HG03442 (cell line): Measurements from ENCODE around the gene TLX3.

Source experiments
- ATAC-seq: cut with Tn5 transposase; IDR thresholded peaks from one replicate; pipeline ENCODE4 v1.9.1; 2021; ENCODE audit warnings: mild to moderate bottlenecking, moderate library complexity; ENCODE audit not compliant: unreplicated experiment

Gene TLX3

DNA sequence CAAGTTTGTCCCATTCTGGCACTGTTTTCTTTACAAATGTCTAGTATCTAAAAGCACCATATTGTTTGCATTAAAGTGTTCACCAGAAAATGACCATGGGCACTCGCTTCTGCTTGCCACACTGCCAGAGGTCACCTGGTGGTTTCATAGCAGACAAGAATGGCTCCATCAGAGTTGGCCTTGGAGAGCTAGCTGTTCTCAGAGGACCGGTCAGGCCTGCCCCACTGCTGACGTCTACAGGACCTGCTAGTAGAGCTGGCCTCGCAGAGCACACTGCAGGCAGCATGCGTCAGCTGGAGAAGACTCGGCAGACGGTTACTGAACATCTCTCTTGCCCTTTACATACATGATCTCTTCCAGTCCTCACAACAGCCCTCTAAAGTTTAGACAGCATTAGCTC is 8.7 kb upstream of the TLX3 start:
- ATAC-seq, result no peak

DNA sequence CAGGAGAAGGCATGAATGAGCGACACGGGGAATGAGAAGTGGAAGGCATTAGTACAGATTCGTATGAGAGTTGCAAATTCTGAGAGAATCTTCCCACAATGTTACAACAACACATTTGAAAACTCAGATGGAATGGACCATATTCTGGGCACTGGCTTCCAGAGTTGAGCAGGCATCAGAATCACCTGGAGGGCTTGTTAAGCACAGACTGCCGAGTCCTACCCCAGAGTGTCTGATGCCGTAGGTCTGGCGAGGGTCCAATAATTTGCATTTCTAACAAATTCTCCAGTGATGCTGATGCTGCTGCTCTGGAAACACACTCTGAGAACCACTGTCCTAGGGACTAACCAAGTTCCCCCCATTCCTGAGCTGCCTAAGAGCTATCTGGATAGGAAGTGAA is 2.9 kb upstream of the TLX3 start:
- no peak for ATAC-seq

GRCh38 chr5:171306781-171307591 is 2.1 kb upstream of the TLX3 start:
- ATAC-seq, result no peak

DNA sequence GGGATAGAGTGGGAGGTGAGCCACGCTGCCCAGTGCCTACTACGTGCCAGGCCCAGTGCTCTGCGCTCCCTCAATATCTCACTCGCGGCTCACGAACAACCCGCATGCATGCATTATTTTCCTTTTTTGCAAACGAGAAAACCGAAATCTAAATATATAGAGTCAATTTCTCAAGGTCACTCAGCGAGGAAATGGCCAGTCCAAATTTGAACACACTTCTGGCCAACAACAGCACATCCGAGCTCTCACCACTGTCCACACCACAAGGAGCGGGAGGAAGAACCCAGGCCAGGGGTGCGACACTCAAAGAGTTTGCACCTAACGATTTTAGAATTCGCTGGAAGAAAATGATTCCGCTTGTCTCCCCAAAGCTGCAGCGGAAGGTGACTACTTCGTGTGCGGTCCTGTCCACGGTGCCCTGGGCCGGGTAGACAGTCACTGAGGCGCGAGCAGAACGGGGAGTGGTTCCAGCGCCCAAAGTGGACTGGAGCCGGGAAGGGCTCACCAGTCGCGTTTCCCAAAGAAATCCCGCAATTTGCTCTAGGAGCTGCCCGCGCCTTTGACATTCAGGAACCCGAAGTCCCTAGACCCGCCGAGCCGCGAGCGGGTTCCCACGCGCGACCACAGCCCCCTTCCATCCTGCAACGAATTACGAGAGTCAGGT is 1.1 kb upstream of the TLX3 start:
- no peak for ATAC-seq

GRCh38 chr5:171309276-171310211 is 496 bp downstream of the TLX3 start:
- ATAC-seq, result no peak

DNA sequence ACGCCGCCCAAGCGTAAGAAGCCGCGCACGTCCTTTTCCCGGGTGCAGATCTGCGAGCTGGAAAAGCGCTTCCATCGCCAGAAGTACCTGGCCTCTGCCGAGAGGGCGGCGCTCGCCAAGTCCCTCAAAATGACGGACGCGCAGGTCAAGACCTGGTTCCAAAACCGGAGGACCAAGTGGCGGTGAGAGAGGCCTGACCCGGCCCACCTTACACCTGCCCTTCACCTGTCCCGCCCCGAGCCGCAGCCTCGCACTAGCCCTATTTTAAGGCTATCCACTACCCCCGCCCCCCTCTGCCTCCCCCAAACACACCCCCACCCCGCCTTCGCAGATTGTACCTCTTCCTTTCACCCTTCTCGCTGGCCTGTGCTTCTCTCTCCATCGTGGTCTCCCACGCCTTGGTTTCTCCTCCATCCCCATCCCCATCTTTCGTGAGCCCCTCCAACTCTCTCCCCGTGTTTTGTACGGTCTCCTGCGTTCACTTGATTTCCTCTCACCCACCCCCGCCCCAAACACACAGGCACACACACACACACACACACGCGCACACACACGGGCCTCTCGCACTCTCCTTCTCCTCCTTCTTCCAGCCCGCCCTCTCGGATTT is 1.3 kb downstream of the TLX3 start:
- no peak for ATAC-seq

- ATAC-seq, result no peak
Observed at GRCh38 chr5:171310819-171311321, 1.8 kb downstream of the TLX3 start.

GRCh38 chr5:171311322-171312077 is 2.5 kb downstream of the TLX3 start:
- no peak for ATAC-seq

GRCh38 chr5:171312129-171312974 is 3.3 kb downstream of the TLX3 start:
- ATAC-seq, result no peak

- ATAC-seq, result no peak
Observed at GRCh38 chr5:171313481-171314206, 4.6 kb downstream of the TLX3 start.

DNA sequence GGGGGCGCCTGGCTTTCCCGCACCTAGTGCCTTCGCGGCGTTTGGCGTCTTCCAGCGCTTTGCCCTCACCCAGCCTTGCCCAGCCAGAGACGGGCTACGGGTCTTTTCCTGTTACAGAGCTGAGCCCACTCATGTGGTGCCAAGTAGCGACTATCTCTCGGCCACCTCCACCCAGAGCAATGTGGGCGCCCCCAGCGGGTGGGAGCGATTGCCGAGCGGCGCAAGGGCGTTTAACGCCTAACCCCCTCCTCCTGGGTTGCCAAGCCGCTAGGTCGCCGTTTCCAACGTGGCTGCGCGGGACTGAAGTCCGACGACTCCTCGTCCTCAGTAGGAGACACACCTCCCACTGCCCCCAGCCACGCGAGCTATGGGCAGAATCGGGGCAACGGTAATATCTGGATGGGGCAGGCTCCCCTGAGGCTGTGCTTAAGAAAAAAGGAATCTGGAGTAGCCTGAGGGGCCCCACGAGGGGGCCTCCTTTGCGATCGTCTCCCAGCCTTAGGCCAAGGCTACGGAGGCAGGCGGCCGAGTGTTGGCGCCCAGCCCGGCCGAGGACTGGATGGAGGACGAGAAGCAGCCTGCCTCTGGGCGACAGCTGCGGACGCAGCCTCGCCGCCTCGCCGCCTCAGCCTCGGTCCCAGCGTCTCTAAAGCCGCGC is 5.8 kb downstream of the TLX3 start:
- ATAC-seq, result no peak

DNA sequence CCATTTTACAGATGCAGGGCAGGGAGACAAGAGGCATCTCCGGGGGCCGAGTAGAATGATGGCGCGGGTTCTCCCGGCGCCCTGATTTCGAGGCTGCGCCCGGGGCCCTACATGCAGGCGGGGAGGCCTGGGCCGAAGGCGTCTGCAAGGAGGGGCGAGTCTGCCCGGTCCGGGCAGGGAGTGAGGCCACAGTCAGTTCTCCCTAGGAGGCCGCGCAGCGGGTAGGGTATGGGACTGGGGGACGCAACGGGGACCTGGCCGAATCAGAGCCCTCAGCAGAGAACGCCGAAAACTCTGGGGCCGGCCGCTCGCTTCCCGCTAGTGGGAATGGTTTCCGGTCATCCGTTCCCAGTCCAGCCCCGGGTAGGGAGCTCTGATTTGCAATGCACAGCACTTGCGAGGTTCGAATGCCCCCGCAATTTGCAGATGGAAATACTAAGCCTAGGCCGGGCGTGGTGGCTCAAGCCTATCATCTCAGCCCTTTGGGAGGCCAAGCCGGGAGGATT is 6.4 kb downstream of the TLX3 start:
- no peak for ATAC-seq

DNA sequence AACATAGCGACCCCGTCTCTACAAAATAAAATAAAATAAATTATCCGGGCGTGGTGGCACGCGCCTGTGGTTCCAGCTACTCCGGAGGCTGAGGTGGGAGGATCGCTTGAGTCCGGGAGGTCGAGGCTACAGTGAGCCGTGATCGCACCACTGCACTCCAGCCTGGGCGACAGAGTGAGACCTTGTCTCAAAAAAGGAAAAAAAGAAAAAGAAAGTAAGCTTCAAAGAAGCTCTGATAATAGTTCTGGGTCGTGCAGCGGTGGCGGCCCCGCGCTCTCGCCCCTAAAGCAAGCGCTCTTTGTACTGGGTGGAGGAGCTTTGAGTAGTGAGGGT is 6.8 kb downstream of the TLX3 start:
- no peak for ATAC-seq

DNA sequence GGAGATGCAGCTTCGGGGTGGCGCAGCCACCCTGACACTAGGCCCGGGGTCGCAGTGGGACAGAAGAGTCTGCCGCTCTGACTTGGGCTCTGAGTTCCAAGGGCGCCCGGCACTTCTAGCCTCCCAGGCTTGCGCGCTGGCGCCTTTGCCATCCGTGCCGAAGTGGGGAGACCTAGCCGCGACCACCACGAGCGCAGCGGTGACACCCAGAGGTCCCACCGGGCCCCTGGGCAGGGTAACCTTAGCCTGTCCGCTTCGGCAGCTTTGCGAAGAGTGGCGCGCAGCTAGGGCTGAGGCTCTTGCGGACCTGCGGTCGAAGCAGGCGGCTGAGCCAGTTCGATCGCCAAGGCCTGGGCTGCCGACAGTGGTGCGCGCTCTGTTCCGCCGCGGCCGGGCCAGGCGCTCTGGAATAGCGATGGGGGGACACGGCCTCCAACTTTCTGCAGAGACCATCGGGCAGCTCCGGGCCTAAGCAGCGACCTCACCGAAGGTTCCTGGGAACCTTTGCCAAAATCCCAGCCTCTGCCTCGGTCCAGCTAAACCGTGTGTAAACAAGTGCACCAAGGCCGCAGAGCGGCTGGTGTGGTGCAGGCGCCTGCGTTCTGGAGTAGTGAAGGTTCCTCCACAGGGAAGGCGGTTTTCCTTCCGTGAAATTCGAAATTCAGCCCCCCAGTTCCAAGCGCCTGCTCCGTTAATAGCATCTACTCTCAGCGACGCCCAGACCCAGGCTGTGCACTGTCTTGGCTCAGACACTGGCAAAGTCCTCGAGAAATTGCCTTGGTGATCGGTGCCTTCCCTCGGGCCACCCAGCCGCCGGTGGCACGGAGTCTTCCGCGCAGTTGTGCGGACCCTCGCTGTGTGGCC is 7.4 kb downstream of the TLX3 start:
- ATAC-seq, result no peak

DNA sequence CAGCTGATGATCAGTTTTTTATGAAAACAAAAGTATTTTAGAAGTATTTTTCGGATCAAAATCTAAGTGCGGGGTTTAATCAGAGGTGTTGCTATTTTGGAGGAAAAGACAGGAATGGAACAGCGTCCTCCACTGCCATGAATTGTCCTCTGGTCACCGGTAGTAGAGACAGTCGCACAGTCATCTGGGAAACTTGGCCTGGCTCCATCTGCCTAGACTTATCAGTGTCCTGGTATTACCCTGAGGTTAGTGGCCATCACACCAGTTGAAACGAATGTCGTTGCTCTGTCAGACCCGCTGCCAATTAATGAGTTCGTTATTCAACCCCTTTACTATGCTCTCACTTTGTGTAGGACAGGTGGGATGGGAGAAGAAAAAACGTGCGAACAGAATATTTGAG is 8.2 kb downstream of the TLX3 start:
- no peak for ATAC-seq

DNA sequence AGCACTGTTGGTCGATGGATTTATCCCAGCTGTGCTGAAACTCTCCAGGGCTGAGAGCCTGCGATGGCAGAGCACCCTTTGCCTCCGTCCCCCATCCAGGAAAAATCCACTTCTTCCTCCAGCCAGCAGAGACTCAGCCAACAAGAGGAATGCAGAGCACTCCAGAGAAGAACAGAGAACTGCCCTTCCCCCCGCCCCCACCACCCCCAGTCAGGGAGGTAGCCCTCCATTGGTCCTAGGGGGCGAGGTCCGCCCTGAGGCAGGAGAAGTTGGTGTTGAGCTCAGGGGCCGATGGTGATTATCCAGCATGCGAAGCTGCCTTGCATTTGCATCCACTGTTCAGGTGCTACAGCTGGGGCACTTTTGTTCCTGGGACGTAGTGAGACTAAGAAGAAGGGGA is 9.0 kb downstream of the TLX3 start:
- ATAC-seq, result no peak

GRCh38 chr5:171321447-171321846 is 12.4 kb downstream of the TLX3 start:
- no peak for ATAC-seq
